Peyer's patch (tissue), 4 donors: ENCODE data around the gene TAC4.

Experiments used
- CTCF ChIP-seq, 6 experiments: fragments of 450-650 bp in 4 of 6; fragments of 200-600 bp in 2 of 6; sonication (generic) in 1 of 6; IDR thresholded peaks; one replicate each; pipeline ENCODE4 v1.5.1; 2017 to 2019; ENCODE audit warnings: antibody characterized with exemption in 6 of 6, mild to moderate bottlenecking in 3 of 6, moderate library complexity in 1 of 6
- POLR2A ChIP-seq, 2 donors: fragments of 450-650 bp; IDR thresholded peaks; one replicate each; pipeline ENCODE4 v1.5.1; 2017; ENCODE audit warnings: antibody characterized with exemption in 2 of 2, mild to moderate bottlenecking in 2 of 2, moderate library complexity in 2 of 2

GRCh38 chr17:49798182-49798581 lies 49.7 kb downstream of the TAC4 start:
- TF ChIP-seq CTCF (IDR thresholded peaks at IDR 0.05), result no peak
- TF ChIP-seq POLR2A (IDR thresholded peaks at IDR 0.05), result no peak
